PC-3 (cell line): Measurements from ENCODE around the gene MDP1.

Source experiments
- CTCF ChIP-seq: fragments of 300-600 bp; sonication (generic); conservative IDR thresholded peaks from 2 replicates; pipeline ENCODE4 v1.5.1; 2017; ENCODE audit warnings: antibody characterized with exemption, low read depth, mild to moderate bottlenecking, low read length
- EZH2 ChIP-seq: fragments of 300-600 bp; sonication (generic); IDR thresholded peaks from one replicate; pipeline ENCODE4 v1.6.1; 2017; ENCODE audit warnings: antibody characterized with exemption, mild to moderate bottlenecking, low read length; ENCODE audit not compliant: unreplicated experiment

GRCh38 chr14:24188251-24189058, 27.4 kb downstream of the MDP1 start, which contains the start of gene IPO4:
- TF ChIP-seq CTCF (no peak), EZH2 (no peak)
